ENCODE data around the gene SORL1-AS1.

SORL1-AS1 gene

DNA sequence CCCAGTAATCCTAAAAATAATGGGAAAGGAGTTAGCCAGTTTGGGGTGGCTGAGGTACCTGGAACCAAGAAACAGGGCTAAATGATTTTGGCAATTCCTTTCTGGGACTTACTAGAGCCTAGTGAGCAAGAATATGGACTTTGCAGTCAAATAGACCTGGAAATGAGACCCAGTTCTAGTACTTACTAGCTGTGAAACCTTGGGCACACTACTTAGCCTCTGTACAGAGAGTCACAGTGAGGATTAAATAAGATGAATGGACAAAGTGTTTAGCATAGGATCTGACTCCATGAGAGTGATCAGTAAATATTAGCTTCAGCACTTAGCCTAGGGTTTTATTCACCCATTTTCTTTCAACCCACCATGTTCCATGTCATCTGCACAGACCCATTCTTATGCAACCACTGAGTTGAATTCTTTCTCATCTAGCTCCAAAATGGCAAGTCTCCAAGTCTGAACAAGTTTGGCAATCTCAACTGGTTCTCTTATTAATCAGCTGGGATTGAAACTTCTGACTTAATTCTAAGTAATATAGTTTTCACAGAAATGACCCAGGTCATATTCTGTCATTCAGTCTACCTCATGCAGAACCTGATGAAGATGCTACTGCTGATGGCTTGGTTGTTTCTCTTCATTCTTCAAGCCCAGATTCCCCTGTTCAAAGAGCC is 15.6 kb downstream of the SORL1-AS1 start:
- no peak for DNase-seq (ENCODE audit: low spot score)
- TF ChIP-seq, protein P1, sequence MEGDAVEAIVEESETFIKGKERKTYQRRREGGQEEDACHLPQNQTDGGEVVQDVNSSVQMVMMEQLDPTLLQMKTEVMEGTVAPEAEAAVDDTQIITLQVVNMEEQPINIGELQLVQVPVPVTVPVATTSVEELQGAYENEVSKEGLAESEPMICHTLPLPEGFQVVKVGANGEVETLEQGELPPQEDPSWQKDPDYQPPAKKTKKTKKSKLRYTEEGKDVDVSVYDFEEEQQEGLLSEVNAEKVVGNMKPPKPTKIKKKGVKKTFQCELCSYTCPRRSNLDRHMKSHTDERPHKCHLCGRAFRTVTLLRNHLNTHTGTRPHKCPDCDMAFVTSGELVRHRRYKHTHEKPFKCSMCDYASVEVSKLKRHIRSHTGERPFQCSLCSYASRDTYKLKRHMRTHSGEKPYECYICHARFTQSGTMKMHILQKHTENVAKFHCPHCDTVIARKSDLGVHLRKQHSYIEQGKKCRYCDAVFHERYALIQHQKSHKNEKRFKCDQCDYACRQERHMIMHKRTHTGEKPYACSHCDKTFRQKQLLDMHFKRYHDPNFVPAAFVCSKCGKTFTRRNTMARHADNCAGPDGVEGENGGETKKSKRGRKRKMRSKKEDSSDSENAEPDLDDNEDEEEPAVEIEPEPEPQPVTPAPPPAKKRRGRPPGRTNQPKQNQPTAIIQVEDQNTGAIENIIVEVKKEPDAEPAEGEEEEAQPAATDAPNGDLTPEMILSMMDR (conservative IDR thresholded peaks at IDR 0.05; ENCODE audit: low read depth), result no peak
- POLR2A ChIA-PET (ENCODE audit: low non-redundant PET), result no interaction called here
- no peak overlapping the region for H3K27ac ChIP-seq
- CTCF ChIA-PET, result no interaction called here

DNA sequence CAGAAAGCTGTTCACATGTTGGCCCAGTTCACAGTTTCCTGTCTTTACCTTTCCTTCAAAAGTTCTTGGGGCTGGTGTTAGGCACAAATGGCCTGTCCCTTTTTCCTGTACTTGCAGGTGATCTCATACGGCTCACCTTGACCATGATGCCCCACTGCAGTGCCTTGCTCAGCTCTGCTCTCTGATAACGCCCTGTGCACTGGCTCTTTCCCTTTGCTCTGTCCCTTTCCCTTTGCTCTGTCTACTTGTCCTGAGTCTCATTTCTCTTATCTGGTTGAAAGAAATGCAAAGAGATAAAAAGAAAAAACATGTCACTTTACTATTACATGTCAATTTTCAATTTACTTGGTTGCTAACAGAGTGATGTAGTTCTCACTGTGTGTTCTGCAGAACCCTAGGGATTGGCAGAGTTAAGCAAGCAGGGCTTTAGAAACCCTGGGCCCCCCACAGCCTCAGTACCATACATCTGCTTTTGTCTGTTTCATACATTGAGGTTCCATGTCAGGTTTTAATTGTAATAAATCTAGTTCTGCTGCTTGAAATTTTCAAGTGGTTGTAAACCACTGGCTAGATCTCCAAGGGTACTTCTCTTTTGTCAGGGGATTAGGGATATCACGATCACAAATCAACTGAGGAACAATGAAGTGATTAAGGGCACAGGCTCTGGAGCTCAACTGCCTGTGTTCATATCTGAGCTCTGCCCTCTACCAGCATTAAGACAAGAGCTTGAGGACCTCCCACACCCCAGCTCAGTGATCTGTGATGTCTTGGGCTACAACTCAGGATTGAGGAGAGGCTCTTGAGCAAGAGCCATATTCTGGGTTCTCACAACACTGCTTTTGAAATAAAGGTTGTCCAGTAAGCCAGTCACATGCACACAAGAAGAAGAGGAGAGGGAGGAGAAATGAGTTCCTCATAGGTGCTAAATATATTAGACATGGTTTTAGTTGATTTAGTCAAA is 16.9 kb downstream of the SORL1-AS1 start:
- no peak for DNase-seq (ENCODE audit: low spot score)
- POLR2A ChIA-PET (ENCODE audit: low non-redundant PET), result interaction anchor here (0.6 kb wide), 1 partner anchor 30 kb away, joined by 5 read pairs; no protein-coding TSS in a partner anchor
- no peak overlapping the region for H3K27ac ChIP-seq
- CTCF ChIA-PET, result no interaction called here
- TF ChIP-seq, protein P1 (conservative IDR thresholded peaks at IDR 0.05; ENCODE audit: low read depth), result no peak

DNA sequence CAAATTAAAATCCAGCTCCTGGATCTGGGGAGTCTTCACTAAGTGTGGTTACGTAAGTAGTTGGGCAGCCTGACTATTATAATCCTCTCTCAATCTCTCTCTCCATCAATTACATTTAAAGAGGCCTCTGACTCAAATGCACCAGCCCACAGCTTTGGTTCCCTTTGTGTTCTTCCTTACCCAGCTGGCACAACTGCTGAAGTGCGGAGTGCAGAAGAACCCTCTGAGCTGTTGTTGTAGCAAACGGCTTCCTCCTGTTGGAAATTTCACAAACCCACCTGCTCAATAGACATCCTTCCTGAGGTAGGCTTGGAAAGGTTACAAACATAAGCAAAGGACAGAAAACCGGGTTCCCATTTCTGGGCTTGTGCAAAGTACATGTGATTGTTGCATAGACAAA is 17.6 kb downstream of the SORL1-AS1 start:
- ChIA-PET CTCF (no interaction called here), POLR2A (ENCODE audit: low non-redundant PET) (interaction anchor here (0.6 kb wide), 1 partner anchor 30 kb away, joined by 5 read pairs; no protein-coding TSS in a partner anchor)
- H3K27ac ChIP-seq, result no peak overlapping the region
- no peak for DNase-seq (ENCODE audit: low spot score)
- TF ChIP-seq, protein P1 (conservative IDR thresholded peaks at IDR 0.05; ENCODE audit: low read depth), result no peak

DNA sequence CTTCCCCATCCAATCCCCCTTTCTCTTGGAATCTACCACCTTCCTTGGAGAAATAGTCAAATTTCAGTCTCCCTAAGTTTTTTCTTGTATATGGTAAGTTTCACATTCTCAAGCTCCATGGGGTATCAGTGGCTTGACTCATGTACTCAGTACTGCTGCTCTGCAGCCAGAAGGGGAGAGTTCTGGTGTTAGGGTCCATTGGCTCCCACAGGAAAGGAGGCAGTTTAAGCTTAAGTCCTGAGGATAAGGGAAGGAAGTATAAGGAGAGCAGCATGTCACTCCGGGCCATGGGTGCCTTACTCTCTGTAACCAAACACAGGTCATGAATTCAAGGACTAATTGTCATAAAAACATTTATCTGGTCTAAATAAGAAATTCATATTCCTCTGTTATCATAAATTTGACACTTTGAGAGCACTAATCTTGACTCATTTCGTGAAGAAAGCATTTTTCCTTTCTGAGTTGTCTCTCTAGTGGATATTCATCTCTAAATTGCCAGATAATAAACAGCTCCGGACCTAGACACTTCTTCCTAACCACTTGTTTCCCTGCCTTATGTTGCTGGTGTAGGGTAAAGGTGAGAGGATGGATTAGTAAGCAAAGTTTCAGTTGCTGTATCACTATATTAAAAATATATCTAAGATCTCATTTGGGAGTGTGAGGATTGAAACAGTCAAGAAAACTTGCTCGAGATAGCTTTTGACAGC is 20.8 kb downstream of the SORL1-AS1 start:
- H3K27ac ChIP-seq, result no peak overlapping the region
- CTCF ChIA-PET, result no interaction called here
- TF ChIP-seq, protein P1 (conservative IDR thresholded peaks at IDR 0.05; ENCODE audit: low read depth), result no peak
- DNase-seq (ENCODE audit: low spot score), result no peak
- POLR2A ChIA-PET (ENCODE audit: low non-redundant PET), result no interaction called here

DNA sequence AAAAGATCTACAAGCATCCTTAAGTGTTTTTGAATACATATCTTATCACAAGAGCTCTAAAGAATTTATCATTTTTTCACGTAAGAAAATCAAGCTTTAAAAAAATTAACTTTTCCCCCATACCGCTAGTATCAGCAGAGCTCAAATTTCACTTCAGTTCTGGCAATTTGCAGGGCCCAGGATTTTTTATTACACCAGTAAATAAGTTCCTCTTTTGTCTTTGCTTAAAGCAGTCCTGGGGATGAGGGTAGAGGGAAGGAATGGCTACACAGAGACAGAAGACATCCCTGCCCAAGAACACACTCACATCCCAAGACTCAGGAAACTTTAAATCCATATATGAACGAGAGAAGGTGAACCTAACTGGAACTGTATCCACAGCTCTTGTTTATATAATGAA is 23.2 kb downstream of the SORL1-AS1 start:
- ChIA-PET CTCF (no interaction called here), POLR2A (ENCODE audit: low non-redundant PET) (no interaction called here)
- TF ChIP-seq, protein P1 (conservative IDR thresholded peaks at IDR 0.05; ENCODE audit: low read depth), result no peak
- no peak overlapping the region for H3K27ac ChIP-seq
- no peak for DNase-seq (ENCODE audit: low spot score)

DNA sequence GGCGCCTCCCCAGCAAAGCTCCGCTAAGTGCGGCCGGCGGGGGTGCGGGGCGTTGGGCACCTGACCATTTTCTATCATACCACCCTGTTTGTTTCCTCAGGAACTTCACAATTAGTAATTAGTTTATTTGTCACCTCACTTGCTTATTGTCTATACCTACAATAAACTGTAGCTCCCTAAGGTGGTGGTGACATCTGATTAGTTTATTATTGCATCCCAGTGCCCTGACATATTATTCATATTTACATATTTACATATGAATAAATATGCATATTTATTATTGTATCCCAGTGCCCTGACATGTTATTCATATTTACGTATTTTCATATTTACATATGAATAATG is 25.4 kb downstream of the SORL1-AS1 start:
- DNase-seq (ENCODE audit: low spot score), result no peak
- POLR2A ChIA-PET (ENCODE audit: low non-redundant PET), result no interaction called here
- H3K27ac ChIP-seq, result no peak overlapping the region
- CTCF ChIA-PET, result interaction anchor here (0.6 to 0.7 kb wide), 2 partner anchors 59 to 157 kb away, joined by 3 to 6 read pairs; no protein-coding TSS in a partner anchor
- TF ChIP-seq, protein P1 (conservative IDR thresholded peaks at IDR 0.05; ENCODE audit: low read depth), result no peak
